Mononuclear cell (primary cell): Measurements from ENCODE around the gene MYEOV. TPM values are rescaled to one million over a fixed set of nuclear protein-coding genes. Genes with fewer than 3 reads are reported as not detected.

Source experiments
- H3K27me3 ChIP-seq: 2 replicates; pipeline ENCODE4 v1.6.0; 2011; ENCODE audit warnings: low read length, control low read depth; ENCODE audit not compliant: insufficient read depth
- H3K4me1 ChIP-seq: 2 replicates; pipeline ENCODE4 v1.5.1; 2011; ENCODE audit warnings: mild to moderate bottlenecking, low read length, control low read depth; ENCODE audit not compliant: insufficient read depth
- H3K4me3 ChIP-seq: 2 replicates; pipeline ENCODE4 v1.5.1; 2011; ENCODE audit warnings: mild to moderate bottlenecking, low read length, moderate library complexity
- H3K9me3 ChIP-seq: 2 replicates; pipeline ENCODE4 v1.5.1; 2011; ENCODE audit warnings: low read depth, mild to moderate bottlenecking, control low read depth, low read length
- total RNA-seq: library from RNA; depleted of rRNA; stranded (reverse); fragments of >200 nt; gene quantifications from one replicate; pipeline ENCODE4 v1.2.3, GENCODE V29; 2012

The MYEOV gene
- total RNA-seq, 1 donor, result 2.3 TPM

DNA sequence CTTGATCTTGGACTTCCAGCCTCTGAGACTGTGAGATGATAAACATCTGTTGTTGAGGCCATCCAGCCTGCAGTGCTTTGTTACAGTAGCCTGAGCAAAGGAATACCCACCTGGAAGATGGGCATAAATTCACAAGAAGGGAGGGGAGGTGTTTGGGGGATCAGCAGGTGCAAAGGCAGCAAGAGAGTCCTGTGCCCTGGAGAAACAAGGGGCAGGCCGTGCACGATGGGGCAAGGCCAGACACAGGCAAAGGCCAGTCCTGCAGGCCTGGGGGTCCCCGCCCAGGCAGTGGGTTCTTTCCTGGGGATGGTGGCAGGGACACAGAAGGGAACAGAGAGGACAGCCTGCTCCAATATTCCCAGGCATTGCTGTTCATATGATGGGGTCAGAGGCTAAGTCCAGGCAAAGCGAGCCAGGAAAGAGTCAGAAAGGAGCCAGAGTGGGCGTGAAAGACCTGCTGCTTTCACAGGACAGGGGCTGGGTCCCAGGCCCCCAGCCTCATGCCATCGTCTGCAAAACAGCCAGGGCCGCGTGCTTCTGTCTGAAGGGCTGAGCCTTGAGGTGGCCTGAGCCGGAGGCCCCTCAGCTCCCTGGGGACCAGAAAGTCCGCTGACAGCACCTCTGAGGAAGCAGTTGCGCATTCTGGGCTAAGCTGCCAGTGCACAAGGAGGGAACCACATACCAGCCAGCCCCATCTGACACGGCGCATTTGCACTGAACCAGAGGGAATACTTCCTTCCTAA lies 48.8 kb downstream of the MYEOV start:
- no peak overlapping the region for H3K4me3 ChIP-seq
- no peaks in the 10 kb centered on the region for H3K9me3 ChIP-seq

DNA sequence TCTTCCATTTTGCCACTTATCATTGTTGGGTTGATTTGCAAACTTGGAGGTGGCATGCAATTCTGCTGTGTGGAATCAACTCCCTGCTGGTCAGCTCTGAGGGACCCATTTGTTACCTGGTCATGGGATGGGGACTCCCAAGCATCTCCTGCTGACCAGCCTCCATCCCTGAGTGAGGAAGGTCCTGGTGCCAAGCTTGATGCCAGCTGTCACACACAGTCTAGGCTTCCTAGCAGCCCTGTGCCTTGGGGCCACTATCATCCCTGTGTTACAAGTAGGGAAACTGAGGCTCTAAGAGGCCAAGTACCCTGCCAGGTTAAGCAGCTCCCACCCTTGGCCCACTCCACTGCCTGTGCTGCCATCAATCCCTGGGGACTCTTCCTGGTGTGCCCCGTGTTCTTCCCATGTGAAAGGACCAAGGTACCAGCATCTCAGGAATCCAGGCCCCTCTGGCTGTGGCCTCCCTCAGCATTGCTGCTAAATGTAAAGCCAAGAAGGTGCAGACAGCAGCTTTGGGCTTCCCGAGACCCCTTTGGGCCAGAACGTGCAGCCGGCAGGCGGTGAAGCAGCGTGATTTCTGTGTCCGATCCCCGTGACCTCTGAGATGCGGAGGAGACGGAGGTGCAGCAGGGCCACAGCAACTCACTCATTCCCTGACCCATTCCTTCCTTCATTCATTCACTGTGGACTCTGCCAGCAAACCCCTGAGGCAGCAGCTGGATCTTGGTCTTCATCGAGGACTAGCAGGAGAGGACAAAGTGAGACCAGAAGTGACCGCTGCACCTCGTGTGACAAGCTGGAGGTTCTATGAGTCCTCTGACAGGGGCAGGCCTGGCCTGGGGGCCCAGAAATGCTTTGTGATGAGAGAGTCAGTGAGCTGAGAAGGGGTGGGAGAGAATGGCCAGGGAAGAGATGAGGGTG lies 49.7 kb downstream of the MYEOV start:
- no peaks in the 10 kb centered on the region for H3K4me1 ChIP-seq
- H3K4me3 ChIP-seq, result no peak overlapping the region
- H3K9me3 ChIP-seq, result no peaks in the 10 kb centered on the region
- H3K27me3 ChIP-seq, result no peaks in the 10 kb centered on the region

More for the DNA sequence above, 48.8 kb downstream of the MYEOV start:
- Histone ChIP-seq H3K27me3 (no peaks in the 10 kb centered on the region), H3K4me1 (no peaks in the 10 kb centered on the region)

DNA sequence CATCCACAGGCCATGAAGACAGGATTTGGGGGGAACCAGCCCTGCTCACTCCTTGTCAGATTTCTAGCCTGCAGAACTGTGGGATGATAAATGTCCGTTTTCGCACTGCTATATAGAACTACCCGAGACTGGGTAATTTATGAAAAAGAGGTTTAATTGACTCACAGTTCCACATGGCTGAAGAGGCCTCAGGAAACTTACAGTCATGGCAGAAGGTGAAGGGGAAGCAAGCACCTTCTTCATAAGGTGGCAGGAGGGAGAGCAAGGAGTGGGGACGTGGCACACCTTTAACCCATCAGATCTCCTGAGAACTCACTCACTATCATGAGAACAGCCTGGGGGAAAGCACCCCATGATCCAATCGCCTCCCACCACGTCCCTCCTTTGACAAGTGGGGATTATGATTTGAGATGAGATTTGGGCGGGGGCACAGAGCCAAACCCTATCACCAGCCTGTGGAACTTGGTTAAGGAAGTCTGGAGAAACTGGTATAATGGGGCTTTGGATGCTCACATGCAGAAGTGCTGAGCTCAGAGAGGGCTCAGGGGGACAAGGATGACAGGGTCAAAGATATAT lies 50.7 kb downstream of the MYEOV start:
- H3K27me3 ChIP-seq, result no peaks in the 10 kb centered on the region
- no peaks in the 10 kb centered on the region for H3K4me1 ChIP-seq
- H3K4me3 ChIP-seq, result no peak overlapping the region
- no peaks in the 10 kb centered on the region for H3K9me3 ChIP-seq

Other genes starting within 250 kb of the MYEOV start
- gene TPCN2, start 245.2 kb upstream of the MYEOV start, total RNA-seq, result 9.1 TPM
- 0.31 TPM for gene SMIM38, start 138.2 kb upstream of the MYEOV start, total RNA-seq
- not detected for gene LINC01488, start 187.5 kb downstream of the MYEOV start, total RNA-seq